NT2/D1 (cell line): ENCODE results near the gene GPS2.

Experiments
- SUZ12 ChIP-seq: IDR thresholded peaks from 2 replicates; pipeline ENCODE4 v1.6.1; 2011; ENCODE audit not compliant: insufficient read length, insufficient read depth; ENCODE audit errors: extremely low read depth
- YY1 ChIP-seq: IDR thresholded peaks from 2 replicates; pipeline ENCODE4 v1.6.1; 2011; ENCODE audit not compliant: insufficient read length, insufficient read depth
- ZNF274 ChIP-seq: IDR thresholded peaks from 2 replicates; pipeline ENCODE4 v1.6.1; 2011; ENCODE audit warnings: mild to moderate bottlenecking, low read depth, low read length

GRCh38 chr17:7318121-7318860, 3.1 kb upstream of the GPS2 start:
- TF ChIP-seq ZNF274 (no peak), YY1 (no peak), SUZ12 (no peak)
